Measurements from ENCODE around the gene SPATS2. TPM values are rescaled to one million over a fixed set of nuclear protein-coding genes. Genes with fewer than 3 reads are reported as not detected.

SPATS2 gene
- total RNA-seq, 1 donor from 2014 or later, result 5.9 TPM

DNA sequence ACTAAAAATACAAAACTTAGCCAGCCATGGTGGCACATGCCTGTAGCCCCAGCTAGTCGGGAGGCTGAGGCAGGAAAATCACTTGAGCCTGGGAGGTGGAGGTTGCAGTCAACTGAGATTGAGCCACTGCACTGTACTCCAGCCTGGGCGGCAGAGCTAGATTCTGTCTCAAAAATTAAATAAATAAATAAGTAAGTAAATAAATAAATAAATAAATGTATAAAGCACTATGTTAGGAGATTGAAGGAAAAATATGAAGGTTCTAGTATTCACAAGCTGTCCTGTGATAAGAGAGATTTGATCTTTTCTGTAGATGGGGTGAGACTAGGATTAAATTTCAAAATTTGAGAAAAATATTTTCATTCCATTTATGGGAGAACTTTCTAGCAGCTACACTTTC, 14.9 kb upstream of the SPATS2 start:
- Histone ChIP-seq H3K27me3 (ENCODE audit: low read depth) (peaks cover 85% of the 10 kb centered on the region), H3K27ac (replicated peaks) (no peak overlapping the region), H3K4me3 (no peak overlapping the region), H3K9me3 (replicated peaks) (no peaks in the 10 kb centered on the region), H3K4me1 (peaks cover 10% of the 10 kb centered on the region), H3K36me3 (no peaks in the 10 kb centered on the region)
- TF ChIP-seq, protein P1, sequence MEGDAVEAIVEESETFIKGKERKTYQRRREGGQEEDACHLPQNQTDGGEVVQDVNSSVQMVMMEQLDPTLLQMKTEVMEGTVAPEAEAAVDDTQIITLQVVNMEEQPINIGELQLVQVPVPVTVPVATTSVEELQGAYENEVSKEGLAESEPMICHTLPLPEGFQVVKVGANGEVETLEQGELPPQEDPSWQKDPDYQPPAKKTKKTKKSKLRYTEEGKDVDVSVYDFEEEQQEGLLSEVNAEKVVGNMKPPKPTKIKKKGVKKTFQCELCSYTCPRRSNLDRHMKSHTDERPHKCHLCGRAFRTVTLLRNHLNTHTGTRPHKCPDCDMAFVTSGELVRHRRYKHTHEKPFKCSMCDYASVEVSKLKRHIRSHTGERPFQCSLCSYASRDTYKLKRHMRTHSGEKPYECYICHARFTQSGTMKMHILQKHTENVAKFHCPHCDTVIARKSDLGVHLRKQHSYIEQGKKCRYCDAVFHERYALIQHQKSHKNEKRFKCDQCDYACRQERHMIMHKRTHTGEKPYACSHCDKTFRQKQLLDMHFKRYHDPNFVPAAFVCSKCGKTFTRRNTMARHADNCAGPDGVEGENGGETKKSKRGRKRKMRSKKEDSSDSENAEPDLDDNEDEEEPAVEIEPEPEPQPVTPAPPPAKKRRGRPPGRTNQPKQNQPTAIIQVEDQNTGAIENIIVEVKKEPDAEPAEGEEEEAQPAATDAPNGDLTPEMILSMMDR (IDR thresholded peaks at IDR 0.05; ENCODE audit: borderline replicate concordance), result no peak
- intact Hi-C loops (cut with micrococcal nuclease), result no loop called here
- DNase-seq, result no peak

DNA sequence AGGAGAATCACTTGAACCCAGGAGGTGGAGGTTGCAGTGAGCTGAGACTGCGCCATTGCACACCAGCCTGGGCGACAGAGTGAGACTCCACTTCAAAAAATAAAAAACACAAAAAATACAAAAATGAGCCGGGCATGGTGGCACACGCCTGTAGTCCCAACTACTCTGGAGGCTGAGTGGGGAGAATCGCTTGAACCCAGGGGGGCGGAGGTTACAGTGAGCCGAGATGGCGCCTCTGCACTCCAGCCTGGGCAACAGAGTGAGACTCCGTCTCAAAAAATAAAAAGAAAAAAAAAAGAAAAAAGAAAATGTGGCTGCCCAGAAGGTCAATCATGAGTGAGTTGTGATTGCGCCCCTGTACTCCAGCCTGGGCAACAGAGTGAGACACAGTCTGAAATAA, 11.3 kb upstream of the SPATS2 start:
- TF ChIP-seq, protein P1 (IDR thresholded peaks at IDR 0.05; ENCODE audit: borderline replicate concordance), result no peak
- Histone ChIP-seq H3K27me3 (ENCODE audit: low read depth) (peaks cover 57% of the 10 kb centered on the region), H3K9me3 (replicated peaks) (no peaks in the 10 kb centered on the region), H3K4me3 (no peak overlapping the region), H3K27ac (replicated peaks) (no peak overlapping the region), H3K36me3 (no peaks in the 10 kb centered on the region), H3K4me1 (no peaks in the 10 kb centered on the region)
- no peak for DNase-seq
- intact Hi-C loops (cut with micrococcal nuclease), result no loop called here

DNA sequence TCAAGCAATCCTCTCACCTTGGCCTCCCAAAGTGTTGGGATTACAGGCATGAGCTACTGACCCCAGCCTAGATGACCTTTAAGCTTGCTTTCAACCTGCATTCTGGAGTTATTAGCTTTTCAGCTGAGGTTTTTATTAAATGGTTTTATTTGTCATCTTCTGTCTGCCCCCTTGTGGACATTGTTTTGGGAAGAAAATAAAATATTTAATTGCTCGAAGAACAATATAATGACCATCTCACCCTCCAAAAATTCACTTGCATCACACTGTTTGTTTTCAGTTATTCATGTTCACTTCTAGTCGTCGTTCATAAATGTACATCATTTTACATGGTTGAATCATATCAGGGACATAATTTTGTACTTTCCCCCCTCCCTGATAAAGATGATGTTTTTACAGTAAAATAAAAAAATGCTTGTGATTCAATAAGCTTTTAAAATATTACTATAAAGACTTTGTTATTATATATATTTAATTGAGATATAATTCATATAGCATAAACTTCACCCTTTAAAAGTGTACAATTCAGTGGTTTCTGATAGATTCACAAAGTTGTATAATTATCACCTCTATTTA, 10.1 kb upstream of the SPATS2 start:
- TF ChIP-seq, protein P1 (IDR thresholded peaks at IDR 0.05; ENCODE audit: borderline replicate concordance), result peak; percentile 48
- no peaks in the 10 kb centered on the region for H3K9me3 ChIP-seq (replicated peaks)
- no peaks in the 10 kb centered on the region for H3K36me3 ChIP-seq
- H3K27ac ChIP-seq (replicated peaks), result no peak overlapping the region
- no peak for DNase-seq
- H3K4me3 ChIP-seq, result no peak overlapping the region
- H3K27me3 ChIP-seq (ENCODE audit: low read depth), result peaks cover 44% of the 10 kb centered on the region
- H3K4me1 ChIP-seq, result no peaks in the 10 kb centered on the region
- intact Hi-C loops (cut with micrococcal nuclease), result no loop called here

DNA sequence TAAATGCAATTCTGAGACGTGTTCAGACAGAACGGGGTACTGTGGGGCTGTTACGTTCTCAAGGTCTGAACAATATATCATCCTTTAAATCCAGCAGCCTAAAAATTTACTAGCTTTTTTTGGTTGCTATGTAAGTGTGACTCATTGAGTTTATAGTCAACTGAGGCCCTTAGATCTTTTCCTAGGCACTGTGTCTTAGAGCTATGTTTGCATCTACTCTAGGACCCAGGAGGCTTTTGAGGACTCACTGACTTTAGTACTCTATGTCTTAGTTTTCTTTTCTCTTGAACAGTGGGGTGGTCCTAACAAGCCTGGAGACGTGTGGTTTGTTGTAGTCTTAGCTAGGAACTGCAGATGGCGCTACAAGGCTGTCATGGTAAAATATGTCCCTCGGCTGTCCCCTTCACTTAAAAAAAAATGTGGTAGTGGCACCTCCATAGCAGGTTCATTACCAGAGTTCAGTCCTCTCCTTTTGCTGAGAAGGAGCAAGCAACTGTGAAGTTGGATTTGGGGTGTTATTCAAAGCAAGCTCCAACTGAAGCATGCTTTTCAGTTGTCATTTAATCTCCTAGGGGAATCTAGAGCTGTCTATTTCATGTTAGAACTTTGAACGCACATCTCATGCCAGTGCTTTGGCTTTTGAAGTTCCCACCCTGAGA, 8.7 kb upstream of the SPATS2 start:
- intact Hi-C loops (cut with micrococcal nuclease), result loop anchor here (2.0 kb wide), 1 partner anchor 156 kb away; no protein-coding TSS in a partner anchor

DNA sequence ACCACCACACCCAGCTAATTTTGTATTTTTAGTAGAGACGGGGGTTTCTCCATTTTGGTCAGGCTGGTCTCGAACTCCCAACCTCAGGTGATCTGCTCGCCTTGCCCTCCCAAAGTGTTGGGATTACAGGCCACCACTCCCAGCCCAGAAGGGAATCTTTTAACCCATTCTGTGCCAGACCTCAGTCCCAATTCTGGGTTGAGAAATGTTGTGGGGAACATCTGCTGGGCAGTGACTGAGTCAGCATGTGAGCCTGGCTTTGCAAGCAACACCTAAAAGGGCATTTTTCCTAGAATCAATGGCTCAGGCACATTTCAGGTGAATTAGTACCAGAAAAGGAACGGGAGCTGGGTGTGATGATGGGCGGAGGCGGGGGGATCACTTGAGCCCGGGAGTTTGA, 7.6 kb upstream of the SPATS2 start:
- TF ChIP-seq, protein P1 (IDR thresholded peaks at IDR 0.05; ENCODE audit: borderline replicate concordance), result no peak
- no peak overlapping the region for H3K4me3 ChIP-seq
- intact Hi-C loops (cut with micrococcal nuclease), result loop anchor here (2.0 kb wide), 1 partner anchor 155 kb away; no protein-coding TSS in a partner anchor
- H3K27ac ChIP-seq (replicated peaks), result no peak overlapping the region
- no peaks in the 10 kb centered on the region for H3K9me3 ChIP-seq (replicated peaks)
- H3K4me1 ChIP-seq, result no peaks in the 10 kb centered on the region
- DNase-seq, result no peak
- no peaks in the 10 kb centered on the region for H3K36me3 ChIP-seq
- peaks cover 21% of the 10 kb centered on the region for H3K27me3 ChIP-seq (ENCODE audit: low read depth)

More for the DNA sequence above, 8.7 kb upstream of the SPATS2 start:
- no peak overlapping the region for H3K27ac ChIP-seq (replicated peaks)
- H3K36me3 ChIP-seq, result no peaks in the 10 kb centered on the region
- TF ChIP-seq, protein P1 (IDR thresholded peaks at IDR 0.05; ENCODE audit: borderline replicate concordance), result peak; percentile 89
- H3K4me1 ChIP-seq, result no peaks in the 10 kb centered on the region
- no peak for DNase-seq
- H3K27me3 ChIP-seq (ENCODE audit: low read depth), result peaks cover 30% of the 10 kb centered on the region
- no peak overlapping the region for H3K4me3 ChIP-seq
- no peaks in the 10 kb centered on the region for H3K9me3 ChIP-seq (replicated peaks)
